ENCODE results near the gene TM9SF1. TPM values are rescaled to one million over a fixed set of nuclear protein-coding genes. Genes with fewer than 3 reads are reported as not detected.
A peak's percentile ranks its signal among the peaks of the same experiment; 100 is the strongest.

The TM9SF1 gene
- total and polyA plus RNA-seq, 2 donors (not counting 1 experiment from before 2014, with no cell fraction given): 7.6 to 24.5 TPM

DNA sequence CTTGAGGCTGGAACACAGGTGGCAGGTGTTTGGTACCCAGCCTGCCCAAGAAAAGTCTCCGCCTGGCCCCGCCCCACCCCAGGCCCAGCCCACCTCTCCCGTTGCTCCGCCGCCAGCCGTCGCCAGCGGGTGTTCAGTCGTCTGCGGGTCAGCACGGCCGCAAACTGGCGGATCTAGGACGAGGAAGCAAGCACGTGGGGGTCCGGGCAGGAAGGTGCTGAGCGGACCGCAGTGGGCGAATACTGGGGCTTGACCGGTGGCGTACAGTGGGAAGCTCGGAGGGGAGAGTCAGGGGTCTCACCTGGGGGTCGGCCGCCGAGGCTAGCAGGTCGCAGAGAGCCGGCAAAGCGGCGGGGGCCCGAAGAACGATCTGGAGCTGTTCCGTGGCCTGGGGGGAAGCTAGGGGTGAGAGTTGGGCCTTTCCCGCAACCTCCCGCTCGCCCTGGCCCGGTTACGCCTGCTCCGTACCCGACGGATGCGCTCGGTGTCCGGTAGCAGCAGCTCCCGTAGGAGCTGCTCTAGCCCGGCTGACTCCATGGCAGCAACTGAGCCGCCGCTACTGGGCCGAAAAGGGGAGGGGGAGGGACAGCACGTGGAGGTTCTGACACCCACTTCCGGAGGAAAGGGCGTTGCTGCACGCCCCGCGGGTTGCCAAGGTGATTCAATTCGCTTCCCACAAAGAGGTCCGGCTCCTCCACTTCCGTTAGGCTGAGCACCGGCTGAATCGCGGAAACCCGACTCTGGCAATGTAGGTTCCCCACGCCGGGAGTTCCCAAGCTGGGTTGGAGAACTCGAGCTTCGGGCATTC, 6.8 kb downstream of the TM9SF1 start, which contains the start of gene IPO4:
IPO4 (minus strand) TSS at position 566 of the 808 bp plus-strand sequence; CDS start at position 537, 29 bp downstream.
- Histone ChIP-seq H3K4me2 (replicated peaks; ENCODE audit: low read depth, low read length, poor library complexity, severe bottlenecking) (peak within 1 kb of the TSS; percentile 96), H3K79me2 (ENCODE audit: control insufficient read depth, insufficient read depth, low read length) (peaks cover 58% of the 10 kb centered on the region), H3K9ac (ENCODE audit: low read length) (peak within 1 kb of the TSS; percentile 70), H4K20me1 (ENCODE audit: control insufficient read depth, insufficient read depth, low read length, poor library complexity, severe bottlenecking) (no peaks in the 10 kb centered on the region), H2AFZ (ENCODE audit: insufficient read depth, low read depth, low read length, poor library complexity, severe bottlenecking) (peak within 1 kb of the TSS; percentile 76), H3K36me3 (replicated peaks in 1 of 2; ENCODE audit: control extremely low read depth in 1 of 2, control insufficient read depth in 1 of 2, extremely low read depth in 1 of 2, insufficient read depth in 2 of 2, low read length in 1 of 2) (peaks cover 3 to 45% of the 10 kb centered on the region in 2 experiments), H3K27me3 (replicated peaks in 1 of 4; ENCODE audit: control extremely low read depth in 1 of 4, control insufficient read depth in 3 of 4, insufficient read depth in 4 of 4, low read length in 3 of 4) (no peaks in the 10 kb centered on the region), H3K9me3 (ENCODE audit: control extremely low read depth in 1 of 3, control insufficient read depth in 2 of 3, insufficient read depth in 1 of 3, low read length in 2 of 3) (no peaks in the 10 kb centered on the region), H3K4me3 (ENCODE audit: control extremely low read depth in 1 of 5, extremely low read depth in 1 of 5, insufficient read depth in 1 of 5, low read depth in 2 of 5, low read length in 4 of 5) (peak within 1 kb of the TSS; percentile 32 to 79 (median 70)), H3K4me1 (ENCODE audit: control insufficient read depth in 2 of 2, insufficient read depth in 2 of 2, low read length in 2 of 2) (peaks cover 14 to 17% of the 10 kb centered on the region in 2 donors), H3K27ac (ENCODE audit: low read length in 2 of 2) (peak within 1 kb of the TSS; percentile 63 to 86)
- Mint-ChIP-seq H3K4me1 (peaks cover 35% of the 10 kb centered on the region), H3K27ac (peak within 1 kb of the TSS; percentile 87), H3K4me3 (peak within 1 kb of the TSS; percentile 93), H3K9me3 (ENCODE audit: insufficient read depth) (no peaks in the 10 kb centered on the region), H3K27me3 (no peaks in the 10 kb centered on the region)
- CTCF ChIA-PET: interaction anchor here (0.7 to 3.7 kb wide), 13 partner anchors 25 to 122 kb away, joined by 3 to 21 read pairs (median 4); partner anchors contain the start of genes CHMP4A, CIDEB, DCAF11 and IRF9
- POLR2A ChIA-PET: interaction anchor here (0.6 to 2.1 kb wide), 11 partner anchors 15 to 86 kb away, joined by 3 to 9 read pairs (median 4); partner anchors contain the start of genes CHMP4A, IRF9, MDP1 and PSME1
- intact Hi-C loops (cut with micrococcal nuclease): loop anchor here (1.0 kb wide), 8 partner anchors 8 to 74 kb away; partner anchors contain the start of genes CHMP4A, DCAF11, GMPR2 and IRF9
- no peak for TF ChIP-seq EZH2 (IDR thresholded peaks at IDR 0.05; ENCODE audit: borderline replicate concordance, insufficient read depth, low read depth, low read length, poor library complexity, severe bottlenecking)
- TF ChIP-seq, protein P1, sequence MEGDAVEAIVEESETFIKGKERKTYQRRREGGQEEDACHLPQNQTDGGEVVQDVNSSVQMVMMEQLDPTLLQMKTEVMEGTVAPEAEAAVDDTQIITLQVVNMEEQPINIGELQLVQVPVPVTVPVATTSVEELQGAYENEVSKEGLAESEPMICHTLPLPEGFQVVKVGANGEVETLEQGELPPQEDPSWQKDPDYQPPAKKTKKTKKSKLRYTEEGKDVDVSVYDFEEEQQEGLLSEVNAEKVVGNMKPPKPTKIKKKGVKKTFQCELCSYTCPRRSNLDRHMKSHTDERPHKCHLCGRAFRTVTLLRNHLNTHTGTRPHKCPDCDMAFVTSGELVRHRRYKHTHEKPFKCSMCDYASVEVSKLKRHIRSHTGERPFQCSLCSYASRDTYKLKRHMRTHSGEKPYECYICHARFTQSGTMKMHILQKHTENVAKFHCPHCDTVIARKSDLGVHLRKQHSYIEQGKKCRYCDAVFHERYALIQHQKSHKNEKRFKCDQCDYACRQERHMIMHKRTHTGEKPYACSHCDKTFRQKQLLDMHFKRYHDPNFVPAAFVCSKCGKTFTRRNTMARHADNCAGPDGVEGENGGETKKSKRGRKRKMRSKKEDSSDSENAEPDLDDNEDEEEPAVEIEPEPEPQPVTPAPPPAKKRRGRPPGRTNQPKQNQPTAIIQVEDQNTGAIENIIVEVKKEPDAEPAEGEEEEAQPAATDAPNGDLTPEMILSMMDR (IDR thresholded peaks at IDR 0.05): no peak
- peak; percentile 93 for ATAC-seq (ENCODE audit: low read depth)
- peak; percentile 96 for DNase-seq
- WGBS (ENCODE audit: insufficient coverage): under 1% methylated on average over 65 of the region's 65 CpGs
